ENCODE data around the gene RABGAP1L. TPM values are rescaled to one million over a fixed set of nuclear protein-coding genes. Genes with fewer than 3 reads are reported as not detected.

RABGAP1L gene
- total RNA-seq, 4 donors from 2014 or later = 170 to 282 (median 182) TPM

- no peaks in the 10 kb centered on the region for H3K9me3 ChIP-seq
- no peak overlapping the region for H3K4me3 ChIP-seq
- TF ChIP-seq CTCF (IDR thresholded peaks at IDR 0.05) (no peak), POLR2A (IDR thresholded peaks at IDR 0.05) (no peak)
- no peaks in the 10 kb centered on the region for H3K27me3 ChIP-seq
- H3K27ac ChIP-seq = no peak overlapping the region
- DNase-seq = no peak
- no peaks in the 10 kb centered on the region for H3K36me3 ChIP-seq
- H3K4me1 ChIP-seq = no peaks in the 10 kb centered on the region
Observed at GRCh38 chr1:174663358-174663757, 504.0 kb downstream of the RABGAP1L start.

- no peaks in the 10 kb centered on the region for H3K36me3 ChIP-seq
- H3K9me3 ChIP-seq = peaks cover 0 to 7% (median 0%) of the 10 kb centered on the region in 4 donors
- no peak overlapping the region for H3K4me3 ChIP-seq
- H3K27me3 ChIP-seq = no peaks in the 10 kb centered on the region
- TF ChIP-seq CTCF (IDR thresholded peaks at IDR 0.05) (no peak), POLR2A (IDR thresholded peaks at IDR 0.05) (no peak)
- no peak overlapping the region for H3K27ac ChIP-seq
- H3K4me1 ChIP-seq = no peaks in the 10 kb centered on the region
- DNase-seq = no peak
Observed at GRCh38 chr1:174666248-174666647, 506.9 kb downstream of the RABGAP1L start.

- Histone ChIP-seq H3K4me1 (no peaks in the 10 kb centered on the region), H3K27me3 (no peaks in the 10 kb centered on the region), H3K27ac (no peak overlapping the region), H3K9me3 (peaks cover 0 to 7% (median 0%) of the 10 kb centered on the region in 4 donors), H3K4me3 (no peak overlapping the region), H3K36me3 (no peaks in the 10 kb centered on the region)
- TF ChIP-seq CTCF (IDR thresholded peaks at IDR 0.05) (no peak), POLR2A (IDR thresholded peaks at IDR 0.05) (no peak)
- DNase-seq = no peak
Observed at GRCh38 chr1:174671826-174672225, 512.5 kb downstream of the RABGAP1L start.

- no peak overlapping the region for H3K27ac ChIP-seq
- no peak overlapping the region for H3K4me3 ChIP-seq
- H3K27me3 ChIP-seq = no peaks in the 10 kb centered on the region
- H3K36me3 ChIP-seq = no peaks in the 10 kb centered on the region
- DNase-seq = no peak
- TF ChIP-seq CTCF (IDR thresholded peaks at IDR 0.05) = no peak
- TF ChIP-seq POLR2A (IDR thresholded peaks at IDR 0.05) = no peak
- H3K9me3 ChIP-seq = no peaks in the 10 kb centered on the region
- H3K4me1 ChIP-seq = no peaks in the 10 kb centered on the region
Observed at GRCh38 chr1:174676856-174677255, 517.5 kb downstream of the RABGAP1L start.

- no peaks in the 10 kb centered on the region for H3K36me3 ChIP-seq
- no peak overlapping the region for H3K4me3 ChIP-seq
- H3K9me3 ChIP-seq = no peaks in the 10 kb centered on the region
- H3K4me1 ChIP-seq = no peaks in the 10 kb centered on the region
- DNase-seq = no peak
- no peak for TF ChIP-seq POLR2A (IDR thresholded peaks at IDR 0.05)
- TF ChIP-seq CTCF (IDR thresholded peaks at IDR 0.05) = no peak
- H3K27ac ChIP-seq = no peak overlapping the region
- H3K27me3 ChIP-seq = no peaks in the 10 kb centered on the region
Observed at GRCh38 chr1:174678657-174679056, 519.3 kb downstream of the RABGAP1L start.

GRCh38 chr1:174680101-174680500 lies 520.8 kb downstream of the RABGAP1L start:
- no peaks in the 10 kb centered on the region for H3K36me3 ChIP-seq

More at GRCh38 chr1:174680101-174680500, 520.8 kb downstream of the RABGAP1L start:
- TF ChIP-seq CTCF (IDR thresholded peaks at IDR 0.05) = no peak
- no peak for TF ChIP-seq POLR2A (IDR thresholded peaks at IDR 0.05)
- no peak for DNase-seq
- Histone ChIP-seq H3K4me3 (no peak overlapping the region), H3K27ac (no peak overlapping the region), H3K27me3 (no peaks in the 10 kb centered on the region), H3K9me3 (no peaks in the 10 kb centered on the region), H3K4me1 (no peaks in the 10 kb centered on the region)

Data from Peyer's patch (tissue), 4 donors.